ENCODE measurements around the gene FAM43A.

DNA sequence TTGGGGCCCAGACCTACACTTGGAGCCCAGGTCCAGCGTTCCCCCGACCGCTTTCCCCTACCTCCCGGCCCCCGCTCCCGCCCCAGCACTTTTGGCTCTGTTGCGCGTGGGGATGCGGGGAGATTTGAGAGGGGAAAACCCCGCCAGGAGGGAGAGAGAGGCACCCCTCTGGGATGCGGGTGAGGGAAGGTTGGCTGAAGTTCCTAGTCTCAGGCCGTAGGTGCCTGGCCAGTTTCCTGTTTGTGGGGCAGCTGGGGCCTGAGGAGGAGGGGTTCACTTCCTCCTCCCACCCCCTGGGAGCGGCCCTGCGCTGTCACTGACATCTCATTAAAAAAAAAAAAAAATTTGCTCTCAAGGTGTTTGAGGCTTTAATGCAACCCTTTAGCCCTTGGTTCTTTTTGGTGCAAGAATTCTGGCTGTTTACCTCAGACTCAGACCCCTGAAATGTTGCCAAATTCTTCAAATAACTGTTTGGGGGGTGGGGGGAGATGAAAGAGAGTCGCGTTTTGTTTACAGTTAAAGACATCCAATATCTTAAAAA is 2.6 kb downstream of the FAM43A start:
- TF ChIP-seq, protein P1, sequence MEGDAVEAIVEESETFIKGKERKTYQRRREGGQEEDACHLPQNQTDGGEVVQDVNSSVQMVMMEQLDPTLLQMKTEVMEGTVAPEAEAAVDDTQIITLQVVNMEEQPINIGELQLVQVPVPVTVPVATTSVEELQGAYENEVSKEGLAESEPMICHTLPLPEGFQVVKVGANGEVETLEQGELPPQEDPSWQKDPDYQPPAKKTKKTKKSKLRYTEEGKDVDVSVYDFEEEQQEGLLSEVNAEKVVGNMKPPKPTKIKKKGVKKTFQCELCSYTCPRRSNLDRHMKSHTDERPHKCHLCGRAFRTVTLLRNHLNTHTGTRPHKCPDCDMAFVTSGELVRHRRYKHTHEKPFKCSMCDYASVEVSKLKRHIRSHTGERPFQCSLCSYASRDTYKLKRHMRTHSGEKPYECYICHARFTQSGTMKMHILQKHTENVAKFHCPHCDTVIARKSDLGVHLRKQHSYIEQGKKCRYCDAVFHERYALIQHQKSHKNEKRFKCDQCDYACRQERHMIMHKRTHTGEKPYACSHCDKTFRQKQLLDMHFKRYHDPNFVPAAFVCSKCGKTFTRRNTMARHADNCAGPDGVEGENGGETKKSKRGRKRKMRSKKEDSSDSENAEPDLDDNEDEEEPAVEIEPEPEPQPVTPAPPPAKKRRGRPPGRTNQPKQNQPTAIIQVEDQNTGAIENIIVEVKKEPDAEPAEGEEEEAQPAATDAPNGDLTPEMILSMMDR (IDR thresholded peaks at IDR 0.05; ENCODE audit: low read depth, low read length, poor library complexity, severe bottlenecking), result no peak
- no peak for TF ChIP-seq EZH2phosphoT487 (IDR thresholded peaks at IDR 0.05; ENCODE audit: borderline replicate concordance, low read length)
